H1 (cell line): ENCODE measurements around the gene ADAMTS17. TPM values are rescaled to one million over a fixed set of nuclear protein-coding genes. Genes with fewer than 3 reads are reported as not detected.

Source experiments
- CTCF ChIA-PET: fragments of 300-600 bp; sonication (Branson Sonifier 250); formaldehyde crosslinking; loops from one replicate; lab custom pipeline; 2021; ENCODE audit not compliant: partially characterized antibody; lab: Charles Lee
- POLR2A ChIA-PET: fragments of 300-600 bp; sonication (Branson Sonifier 250); formaldehyde crosslinking; loops from one replicate; lab custom pipeline; 2021; ENCODE audit warnings: inconsistent platforms; ENCODE audit not compliant: partially characterized antibody; lab: Charles Lee
- DNase-seq, 2 experiments: peaks; one replicate each; pipeline versions ENCODE4 v3.0.0 to v3.0.0-alpha.2; 2010 to 2022; ENCODE audit warnings: low spot score in 2 of 2, low read depth in 1 of 2, mixed read lengths in 1 of 2
- FAIRE-seq: peaks from 2 replicates; lab custom pipeline; 2011; peaks lifted over from hg19 to GRCh38; lab: Jason Lieb, UNC
- H2AFZ ChIP-seq: 2 replicates; pipeline ENCODE4 v1.8.1; 2012; ENCODE audit warnings: low read length, inconsistent platforms
- H2AK5ac ChIP-seq: 2 replicates; pipeline ENCODE4 v1.6.1; 2013; ENCODE audit warnings: low read depth, low read length
- H2BK120ac ChIP-seq: replicated peaks from 2 replicates; pipeline ENCODE3; 2013; ENCODE audit warnings: low read depth, low read length, inconsistent platforms
- H2BK12ac ChIP-seq: 2 replicates; pipeline ENCODE4 v1.6.1; 2013; ENCODE audit warnings: low read depth, low read length
- H2BK15ac ChIP-seq: 2 replicates; pipeline ENCODE4 v1.6.1; 2013; ENCODE audit warnings: low read length
- H2BK20ac ChIP-seq: 2 replicates; pipeline ENCODE4 v1.6.1; 2013; ENCODE audit warnings: low read length
- H2BK5ac ChIP-seq: 2 replicates; pipeline ENCODE4 v1.6.1; 2013; ENCODE audit warnings: low read depth, low read length
- H3K14ac ChIP-seq: 2 replicates; pipeline ENCODE4 v1.6.1; 2013; ENCODE audit warnings: inconsistent platforms; ENCODE audit not compliant: insufficient read length
- H3K18ac ChIP-seq: 2 replicates; pipeline ENCODE4 v1.6.1; 2013; ENCODE audit warnings: low read length; ENCODE audit errors: extremely low read depth
- H3K23ac ChIP-seq: 2 replicates; pipeline ENCODE4 v1.6.1; 2013; ENCODE audit warnings: inconsistent platforms; ENCODE audit not compliant: insufficient read length
- H3K23me2 ChIP-seq: 2 replicates; pipeline ENCODE4 v1.6.1; 2013; ENCODE audit warnings: low read depth, low read length
- H3K27ac ChIP-seq: 2 replicates; pipeline ENCODE4 v1.6.1; 2011; ENCODE audit warnings: low read depth, low read length, inconsistent platforms
- H3K27me3 ChIP-seq, 4 experiments: replicated peaks in 1 of 4; 1 replicate in 1 of 4; 2 replicates in 3 of 4; pipeline versions ENCODE4 v1.6.1 to v1.8.1; 2011 to 2013; ENCODE audit warnings: low read length in 3 of 4, mild to moderate bottlenecking in 3 of 4, inconsistent platforms in 2 of 4, mixed read lengths in 2 of 4, moderate library complexity in 1 of 4; ENCODE audit not compliant: control insufficient read depth in 3 of 4, insufficient read depth in 3 of 4; ENCODE audit errors: extremely low read depth in 1 of 4
- H3K36me3 ChIP-seq, 4 experiments: 2 replicates each; pipeline versions ENCODE4 v1.6.1 to v1.8.1; 2011 to 2013; ENCODE audit warnings: mild to moderate bottlenecking in 4 of 4, low read length in 3 of 4, moderate library complexity in 2 of 4, control low read depth in 1 of 4, inconsistent platforms in 1 of 4; ENCODE audit not compliant: insufficient read depth in 4 of 4, control insufficient read depth in 2 of 4
- H3K4ac ChIP-seq: replicated peaks from 2 replicates; pipeline ENCODE3; 2013; ENCODE audit warnings: low read length, low read depth, mixed read lengths, inconsistent platforms; ENCODE audit not compliant: insufficient read length
- H3K4me1 ChIP-seq, 4 experiments: replicated peaks in 1 of 4; 1 replicate in 1 of 4; 2 replicates in 3 of 4; pipeline versions ENCODE4 v1.6.1 to v1.8.1; 2011 to 2013; ENCODE audit warnings: low read length in 3 of 4, inconsistent platforms in 2 of 4, mixed read lengths in 1 of 4; ENCODE audit not compliant: insufficient read depth in 4 of 4, control insufficient read depth in 3 of 4
- H3K4me2 ChIP-seq, 2 experiments: 2 replicates each; pipeline versions ENCODE4 v1.6.1 to v1.8.1; 2011 to 2013; ENCODE audit warnings: low read depth in 2 of 2, low read length in 2 of 2, control low read depth in 1 of 2, inconsistent platforms in 1 of 2, mild to moderate bottlenecking in 1 of 2; ENCODE audit not compliant: insufficient read depth in 1 of 2
- H3K4me3 ChIP-seq, 4 experiments: fragments of 200-600, 300-600 bp in 1 of 4; sonication (generic), shearing (Covaris generic), sonication (Bioruptor Twin) in 1 of 4; 2 replicates each; pipeline versions ENCODE4 v1.5.1 to v1.8.1; 2011 to 2016; ENCODE audit warnings: low read length in 4 of 4, low read depth in 3 of 4, control low read depth in 2 of 4, inconsistent platforms in 2 of 4, mild to moderate bottlenecking in 2 of 4, mixed read lengths in 1 of 4, moderate library complexity in 1 of 4; ENCODE audit not compliant: insufficient read depth in 2 of 4; ENCODE audit errors: extremely low read depth in 1 of 4
- H3K56ac ChIP-seq: replicated peaks from 2 replicates; pipeline ENCODE3; 2013; ENCODE audit warnings: low read depth, mild to moderate bottlenecking, mixed read lengths, low read length, inconsistent platforms; ENCODE audit not compliant: insufficient read length
- H3K79me1 ChIP-seq: 2 replicates; pipeline ENCODE4 v1.6.1; 2013; ENCODE audit warnings: low read depth, low read length, control low read depth
- H3K79me2 ChIP-seq, 2 experiments: 2 replicates each; pipeline versions ENCODE4 v1.6.1 to v1.8.1; 2012 to 2013; ENCODE audit warnings: low read length in 2 of 2, mild to moderate bottlenecking in 2 of 2, inconsistent platforms in 1 of 2; ENCODE audit not compliant: insufficient read depth in 2 of 2, control insufficient read depth in 1 of 2
- H3K9ac ChIP-seq, 4 experiments: replicated peaks in 1 of 4; 1 replicate in 1 of 4; 2 replicates in 3 of 4; pipeline versions ENCODE4 v1.6.1 to v1.8.1; 2011 to 2013; ENCODE audit warnings: low read depth in 3 of 4, low read length in 3 of 4, control low read depth in 2 of 4, mild to moderate bottlenecking in 2 of 4, moderate library complexity in 2 of 4, inconsistent platforms in 1 of 4; ENCODE audit errors: extremely low read depth in 1 of 4
- H3K9me3 ChIP-seq, 2 experiments: 2 replicates each; pipeline versions ENCODE4 v1.6.1 to v1.8.1; 2012 to 2013; ENCODE audit warnings: mild to moderate bottlenecking in 2 of 2, moderate library complexity in 2 of 2, control low read depth in 1 of 2, inconsistent platforms in 1 of 2, low read depth in 1 of 2, low read length in 1 of 2, mixed read lengths in 1 of 2; ENCODE audit not compliant: insufficient read depth in 2 of 2
- H4K20me1 ChIP-seq, 2 experiments: replicated peaks in 1 of 2; 2 replicates each; pipeline versions ENCODE3 to v1.8.1; 2011 to 2013; ENCODE audit warnings: inconsistent platforms in 2 of 2, low read length in 2 of 2, mild to moderate bottlenecking in 1 of 2; ENCODE audit not compliant: insufficient read depth in 2 of 2, control insufficient read depth in 1 of 2
- H4K5ac ChIP-seq: 2 replicates; pipeline ENCODE4 v1.6.1; 2013; ENCODE audit warnings: low read length, low read depth, mixed read lengths, inconsistent platforms; ENCODE audit not compliant: insufficient read length
- H4K8ac ChIP-seq: 2 replicates; pipeline ENCODE4 v1.8.0; 2013; ENCODE audit warnings: mild to moderate bottlenecking, moderate library complexity, low read length, inconsistent platforms; ENCODE audit not compliant: insufficient read depth; ENCODE audit errors: extremely low read depth
- H4K91ac ChIP-seq: replicated peaks from 2 replicates; pipeline ENCODE3; 2013; ENCODE audit warnings: low read length, mixed read lengths, inconsistent platforms; ENCODE audit not compliant: insufficient read length
- E2F6 ChIP-seq: IDR thresholded peaks from 2 replicates; pipeline ENCODE4 v1.6.1; 2012; ENCODE audit warnings: inconsistent platforms
- FOSL1 ChIP-seq: IDR thresholded peaks from 2 replicates; pipeline ENCODE4 v1.6.1; 2011; ENCODE audit warnings: mild to moderate bottlenecking, low read depth, low read length, moderate library complexity; ENCODE audit not compliant: insufficient read depth
- WGBS, 2 experiments: shearing (Covaris generic) in 1 of 2; methylation state at CpG; one replicate each; pipeline versions ENCODE4 v1.1.6 to v1.1.7; 2013 to 2015; ENCODE audit warnings: low lambda C conversion rate in 2 of 2, mixed read lengths in 2 of 2, inconsistent platforms in 1 of 2, low coverage in 1 of 2, missing lambda C conversion rate in 1 of 2; ENCODE audit not compliant: insufficient replicate concordance in 2 of 2, insufficient coverage in 1 of 2, insufficient read length in 1 of 2; ENCODE audit errors: extremely low coverage in 1 of 2, missing lambda C conversion rate in 1 of 2; 5-methylcytosine and 5-hydroxymethylcytosine counted together
- polyA plus RNA-seq, 7 experiments: library from polyadenylated mRNA; depleted of rRNA in 3 of 7; stranded (reverse) in 5 of 7; unstranded in 2 of 7; fragments of >200 nt in 5 of 7; fragments of 200-250 nt in 2 of 7; gene quantifications; 1 replicate in 5 of 7; 2 replicates in 1 of 7; 4 replicates in 1 of 7; pipeline versions ENCODE4 v1.2.1 to v1.2.3, GENCODE V29; 2011 to 2013; ENCODE audit warnings: missing spikeins in 2 of 7, mixed read lengths in 2 of 7
- total RNA-seq: library from RNA; stranded (reverse); fragmentation: NEBNext Ultra II Directional; extraction: Animal tissue kit (Norgen Biotek cat#: 25700); gene quantifications from 2 replicates; pipeline ENCODE4 v1.2.1, GENCODE V29; 2021

Gene ADAMTS17
- total and polyA plus RNA-seq, 2 of the 8 experiments (the other 6 are each of a cell fraction or from before 2014, with no cell fraction given): 0.51 to 1.7 TPM

DNA sequence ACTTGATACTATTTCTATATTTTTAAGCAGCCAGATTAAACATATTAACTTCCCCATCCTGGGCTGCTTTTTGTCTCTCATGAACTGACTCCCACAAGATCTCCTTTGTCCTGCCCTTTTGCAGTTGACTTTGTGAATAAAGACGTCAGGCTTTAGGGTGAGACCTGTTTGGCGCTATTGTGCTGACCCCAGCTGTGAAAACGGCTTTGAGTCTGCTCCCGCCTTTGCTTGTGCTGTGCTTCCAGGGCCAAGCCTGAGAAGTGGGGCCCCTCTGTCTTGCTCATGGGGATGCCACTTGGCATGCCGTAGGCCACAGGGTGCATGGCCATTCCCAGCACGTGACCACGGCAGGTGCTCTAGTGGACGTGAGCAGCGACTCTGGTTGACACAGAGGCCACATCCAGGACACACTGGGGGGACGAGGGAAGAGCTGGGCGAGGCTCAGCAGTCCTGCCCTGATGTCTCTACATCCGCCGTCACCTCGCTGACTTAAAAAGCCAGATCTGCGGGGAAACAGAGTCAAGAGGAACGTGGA lies 339.6 kb downstream of the ADAMTS17 start:
- CTCF ChIA-PET: interaction anchor here (0.7 to 3.5 kb wide), 3 partner anchors 15 to 348 kb away, joined by 4 to 10 read pairs (median 5); no protein-coding TSS in a partner anchor
- no peak overlapping the region for H4K5ac ChIP-seq
- peak overlapping the region; percentile 57 for H3K14ac ChIP-seq
- H3K9ac ChIP-seq: no peak overlapping the region
- H2AFZ ChIP-seq: 0 out of 2 replicates have a peak overlapping the region, but pooled peaks have one; percentile 38
- H3K4me1 ChIP-seq: peaks cover 0 to 8% (median 4%) of the 10 kb centered on the region in 4 experiments; a peak in 5 of 7 replicates
- no peaks in the 10 kb centered on the region for H3K23me2 ChIP-seq
- H3K4ac ChIP-seq: no peak overlapping the region
- no peaks in the 10 kb centered on the region for H3K27me3 ChIP-seq
- H2BK20ac ChIP-seq: peak overlapping the region; percentile 48; the same call in 1 of the 2 replicates
- TF ChIP-seq FOSL1 (no peak), E2F6 (peak; percentile 67)
- no peaks in the 10 kb centered on the region for H3K79me1 ChIP-seq
- H2BK15ac ChIP-seq: no peak overlapping the region
- H3K79me2 ChIP-seq: no peaks in the 10 kb centered on the region
- no peak overlapping the region for H2BK120ac ChIP-seq
- peak overlapping the region; percentile 60; the same call in 1 of the 2 replicates for H2BK12ac ChIP-seq
- H3K4me3 ChIP-seq: no peak overlapping the region
- WGBS, 2 experiments: 78% methylated on average over 16 of the region's 16 CpGs; no CpG with 5 or more reads in 1 of the 2 experiments
- H3K23ac ChIP-seq: no peak overlapping the region
- H4K20me1 ChIP-seq: no peaks in the 10 kb centered on the region
- no peak overlapping the region for H2AK5ac ChIP-seq
- FAIRE-seq: no peak
- H3K4me2 ChIP-seq: no peak overlapping the region
- no peak overlapping the region for H2BK5ac ChIP-seq
- no peak overlapping the region for H3K56ac ChIP-seq
- no peak overlapping the region for H3K18ac ChIP-seq
- no peak overlapping the region for H4K8ac ChIP-seq
- no peak for DNase-seq
- no peaks in the 10 kb centered on the region for H3K9me3 ChIP-seq
- POLR2A ChIA-PET: no interaction called here
- H3K36me3 ChIP-seq: no peaks in the 10 kb centered on the region
- no peak overlapping the region for H3K27ac ChIP-seq
- H4K91ac ChIP-seq: peak overlapping the region; percentile 87
